GM19463 (cell line): ENCODE data around the gene PCDHB12.

Experiments used
- ATAC-seq: cut with Tn5 transposase; IDR thresholded peaks from one replicate; pipeline ENCODE4 v1.9.1; 2021; ENCODE audit warnings: mild to moderate bottlenecking, moderate library complexity; ENCODE audit not compliant: unreplicated experiment

Gene PCDHB12

GRCh38 chr5:141260458-141261237 is 52.1 kb downstream of the PCDHB12 start:
- no peak for ATAC-seq

GRCh38 chr5:141261238-141261546 is 52.7 kb downstream of the PCDHB12 start:
- ATAC-seq: no peak
